Effector CD4-positive, alpha-beta T cell (primary cell): ENCODE results near the gene MYT1.
"Not testable (repeated sequence)": the region's sequence is repeated elsewhere in the genome, so short reads cannot be mapped to it uniquely, and the experiment has no call there.

ENCODE experiments used
- DNase-seq: peaks from one replicate; pipeline ENCODE4 v3.0.0-alpha.2; 2020

Gene MYT1

DNA sequence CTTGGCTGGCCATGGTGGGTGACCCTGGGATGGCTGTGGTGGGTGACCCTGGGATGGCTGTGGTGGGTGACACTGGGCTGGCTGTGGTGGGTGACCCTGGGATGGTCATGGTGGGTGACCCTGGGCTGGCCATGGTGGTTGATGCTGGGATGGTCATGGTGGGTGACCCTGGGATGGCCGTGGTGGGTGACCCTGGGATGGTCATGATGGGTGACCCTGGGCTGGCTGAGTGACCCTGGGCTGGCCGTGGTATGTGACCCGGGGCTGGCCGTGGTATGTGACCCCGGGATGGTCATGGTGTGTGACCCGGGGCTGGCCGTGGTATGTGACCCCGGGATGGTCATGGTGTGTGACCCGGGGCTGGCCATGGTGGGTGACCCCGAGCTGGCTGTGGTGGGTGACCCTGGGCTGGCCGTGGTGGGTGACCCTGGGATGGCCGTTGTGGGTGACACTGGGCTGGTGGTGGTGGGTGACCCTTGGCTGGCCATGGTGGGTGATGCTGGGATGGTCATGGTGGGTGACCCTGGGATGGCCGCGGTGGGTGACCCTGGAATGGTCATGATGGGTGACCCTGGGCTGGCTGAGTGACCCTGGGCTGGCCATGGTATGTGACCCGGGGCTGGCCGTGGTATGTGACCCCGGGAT lies 70.8 kb downstream of the MYT1 start:
- not testable (repeated sequence) for DNase-seq

DNA sequence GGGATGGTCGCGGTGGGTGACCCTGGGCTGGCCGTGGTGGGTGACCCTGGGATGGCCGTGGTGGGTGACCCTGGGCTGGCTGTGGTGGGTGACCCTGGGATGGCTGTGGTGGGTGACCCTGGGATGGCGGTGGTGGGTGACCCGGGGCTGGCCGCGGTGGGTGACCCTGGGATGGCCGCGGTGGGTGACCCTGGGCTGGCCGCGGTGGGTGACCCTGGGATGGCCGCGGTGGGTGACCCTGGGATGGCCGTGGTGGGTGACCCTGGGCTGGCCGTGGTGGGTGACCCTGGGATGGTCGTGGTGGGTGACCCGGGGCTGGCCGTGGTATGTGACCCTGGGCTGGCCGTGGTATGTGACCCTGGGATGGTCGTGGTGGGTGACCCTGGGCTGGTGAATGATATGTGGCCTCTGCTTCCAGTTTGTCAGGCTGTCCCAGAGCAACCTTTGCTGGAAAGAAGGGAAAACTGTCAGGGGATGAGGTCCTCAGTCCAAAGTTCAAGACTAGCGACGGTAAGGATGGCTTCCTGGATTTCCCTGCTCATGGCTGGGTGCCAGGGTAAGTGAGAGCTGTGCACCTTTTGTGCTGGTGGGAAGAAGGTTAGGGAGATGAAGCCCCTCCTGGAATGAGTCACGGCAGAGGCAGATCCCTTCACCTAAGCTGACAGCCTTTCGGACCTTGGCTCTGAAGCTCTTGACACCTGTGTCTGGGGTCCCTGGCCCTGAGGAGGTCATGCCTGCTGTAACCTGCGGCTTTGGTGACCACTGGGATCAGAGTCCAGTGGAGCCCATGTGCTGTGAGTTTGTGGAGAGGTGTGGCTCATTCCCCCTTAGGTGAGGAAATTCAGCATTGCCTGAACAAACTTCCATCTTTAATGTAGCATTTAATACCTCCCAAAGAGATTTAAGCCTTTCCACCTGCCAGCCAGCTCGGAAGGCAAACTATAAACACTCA lies 72.2 kb downstream of the MYT1 start:
- no peak for DNase-seq

- no peak for DNase-seq
Measured at GRCh38 chr20:64237316-64237715, 73.1 kb downstream of the MYT1 start.

DNA sequence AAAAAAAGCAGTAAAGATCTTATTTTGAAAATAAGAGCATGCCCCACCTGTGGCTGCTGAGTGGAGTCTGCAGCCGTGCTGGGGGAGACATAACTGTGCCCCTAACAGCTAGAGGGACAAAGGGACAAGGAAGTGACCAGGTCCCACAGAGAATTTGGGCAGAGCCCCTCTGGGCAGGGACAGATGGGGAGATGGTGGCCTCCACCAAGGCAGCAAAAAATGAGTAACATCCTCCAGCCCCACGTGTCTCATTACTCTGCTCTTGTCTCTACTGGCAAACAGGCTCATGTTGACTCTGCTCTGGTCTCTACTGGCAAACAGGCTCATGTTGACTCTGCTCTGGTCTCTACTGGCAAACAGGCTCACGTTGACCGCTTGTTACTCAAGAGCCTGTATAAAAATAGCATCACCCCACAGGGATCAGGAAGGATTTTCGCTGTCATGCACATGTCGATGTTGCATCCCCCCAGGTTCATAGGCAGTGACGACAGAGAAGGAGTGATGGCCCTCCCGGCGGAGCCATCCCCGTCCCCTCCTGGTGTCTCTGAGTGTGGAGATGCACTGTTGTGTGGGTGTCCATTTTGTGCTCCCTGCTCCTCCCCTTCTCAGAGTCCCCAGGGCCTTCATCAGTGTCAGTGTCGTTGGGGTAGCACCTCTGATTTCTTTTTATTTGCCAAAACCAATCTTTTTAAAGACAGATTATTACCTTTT lies 74.0 kb downstream of the MYT1 start:
- DNase-seq, result no peak

- DNase-seq, result no peak
Measured at GRCh38 chr20:64238851-64239387, 74.7 kb downstream of the MYT1 start.

DNA sequence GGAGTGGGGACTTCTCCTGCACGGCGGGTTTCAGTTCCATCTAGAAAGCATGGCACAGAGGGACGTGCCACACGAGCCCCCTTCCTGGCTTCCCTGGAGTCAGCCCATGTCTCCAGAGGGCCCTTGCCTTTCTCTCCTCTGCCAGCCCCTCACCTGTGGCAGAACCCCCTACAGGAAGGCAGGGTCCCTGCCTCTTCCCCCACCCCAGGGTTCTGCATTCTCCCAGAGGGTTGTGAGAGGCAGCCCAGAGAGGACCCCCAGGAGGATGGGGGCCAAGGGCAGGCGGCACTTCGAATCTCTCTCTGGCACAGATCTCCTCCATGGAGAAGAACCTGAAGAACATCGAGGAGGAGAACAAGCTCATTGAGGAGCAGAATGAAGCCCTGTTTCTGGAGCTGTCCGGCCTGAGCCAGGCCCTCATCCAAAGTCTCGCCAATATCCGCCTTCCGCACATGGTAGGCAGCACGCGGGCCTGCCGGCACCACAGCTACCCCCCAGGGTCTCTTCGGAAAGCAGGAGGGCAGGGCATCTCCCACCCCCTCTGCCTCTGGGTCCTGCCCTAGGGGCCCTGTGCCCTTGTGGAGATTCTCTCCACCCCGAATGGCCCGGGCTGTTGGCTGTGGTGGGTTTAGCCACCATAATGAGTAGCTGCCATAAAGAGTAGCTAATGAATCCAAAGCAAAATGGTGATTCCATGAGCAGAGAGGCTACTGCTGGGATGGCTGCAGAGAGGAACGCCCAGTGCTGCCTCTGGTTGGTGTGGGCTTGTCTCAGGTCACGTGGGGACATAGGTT lies 75.4 kb downstream of the MYT1 start:
- no peak for DNase-seq

GRCh38 chr20:64240243-64241015 lies 76.2 kb downstream of the MYT1 start:
- no peak for DNase-seq

DNA sequence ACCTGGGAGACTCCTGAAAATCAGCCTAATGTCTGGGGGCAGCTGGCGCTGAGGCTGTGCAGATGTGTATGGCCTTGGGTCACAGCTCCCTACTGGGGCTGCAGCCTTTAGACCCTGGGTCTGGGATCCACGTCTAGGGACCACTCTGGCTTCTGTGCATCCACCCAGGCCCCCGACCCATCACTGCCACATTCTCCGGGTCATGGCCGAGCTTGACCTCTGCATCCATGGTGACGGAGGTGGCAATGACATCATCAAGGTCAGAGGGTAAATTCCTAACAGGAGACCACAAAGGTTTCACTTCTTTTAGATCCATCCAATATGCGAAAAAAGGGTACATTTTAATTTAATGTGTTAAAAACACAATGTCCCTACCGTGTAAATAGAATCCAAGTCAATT lies 76.8 kb downstream of the MYT1 start:
- no peak for DNase-seq

DNA sequence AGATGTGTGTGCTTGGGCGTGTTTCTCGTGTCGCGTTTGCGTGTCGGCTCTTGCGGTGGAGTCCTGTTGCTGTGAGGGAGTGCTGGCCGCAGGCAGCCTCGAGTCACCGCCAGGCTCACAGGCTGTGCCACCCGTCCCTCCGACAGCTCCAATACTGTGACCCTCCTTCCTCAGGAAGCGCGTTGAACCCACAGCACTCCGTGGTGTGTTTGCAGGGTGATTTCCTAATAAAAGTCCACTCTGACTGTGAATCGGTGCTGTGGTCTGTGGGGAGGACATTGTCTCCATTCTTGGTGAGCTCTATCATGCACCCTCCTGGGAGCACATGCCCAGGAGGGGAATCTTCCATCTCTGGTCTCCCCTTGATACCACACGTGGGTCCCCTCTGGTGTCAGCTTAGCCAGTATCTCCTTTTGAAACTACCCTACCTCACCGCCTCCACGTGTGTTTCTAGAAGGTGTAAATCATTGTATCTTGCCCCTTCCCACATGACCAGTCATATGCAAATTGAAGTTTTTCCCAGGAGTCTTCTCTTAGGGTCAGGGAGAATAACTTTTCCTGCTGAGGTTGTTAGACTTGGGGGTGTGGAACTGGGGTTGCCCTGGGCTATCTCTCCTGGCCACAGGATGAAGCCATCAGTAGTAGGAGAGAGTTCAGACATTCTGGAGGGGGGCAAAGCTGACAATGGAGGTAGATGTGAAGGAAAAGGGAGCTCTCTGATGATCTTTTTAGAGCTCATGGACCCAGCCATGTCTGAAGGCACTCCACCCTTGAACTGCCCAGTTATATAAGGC lies 77.9 kb downstream of the MYT1 start:
- no peak for DNase-seq

- DNase-seq, result no peak
Measured at GRCh38 chr20:64242797-64243475, 78.7 kb downstream of the MYT1 start.

- DNase-seq, result no peak
Measured at GRCh38 chr20:64244281-64244805, 80.1 kb downstream of the MYT1 start.

DNA sequence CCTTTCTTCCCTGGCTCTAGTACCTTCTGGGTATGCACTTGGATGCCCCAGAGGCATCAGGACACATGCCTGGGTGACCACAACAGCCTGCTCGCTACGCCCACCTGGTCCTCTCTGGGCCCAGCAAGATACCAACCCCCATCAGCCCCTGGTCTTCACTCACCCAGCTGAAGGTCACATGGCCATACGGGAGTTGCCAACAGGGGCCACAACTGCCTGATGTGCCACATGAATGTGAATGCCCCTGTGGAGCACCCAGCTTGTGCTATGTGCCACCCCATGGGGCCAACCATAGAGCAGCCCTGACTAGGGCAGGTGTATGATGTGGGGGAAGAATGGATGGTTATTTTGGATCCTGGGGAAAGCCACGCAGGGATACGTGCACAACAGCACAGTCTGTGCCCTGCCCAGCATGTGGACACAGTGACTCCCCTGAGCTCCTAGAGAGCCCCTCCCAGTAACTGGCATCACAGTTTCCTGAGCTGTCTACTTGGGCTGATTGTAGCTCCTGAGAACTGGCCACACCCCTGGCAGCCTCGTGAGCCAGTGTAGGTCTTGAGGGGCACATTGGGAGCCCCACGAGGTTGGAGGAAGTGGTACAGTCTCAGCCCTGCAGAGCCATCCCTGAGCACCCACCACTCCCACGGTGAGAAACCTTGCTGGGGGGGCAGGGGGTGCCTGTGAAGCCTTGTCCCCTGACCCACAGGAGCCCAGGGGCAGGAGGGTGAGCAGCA lies 80.8 kb downstream of the MYT1 start:
- no peak for DNase-seq

GRCh38 chr20:64245746-64246595 lies 81.7 kb downstream of the MYT1 start:
- DNase-seq, result no peak

DNA sequence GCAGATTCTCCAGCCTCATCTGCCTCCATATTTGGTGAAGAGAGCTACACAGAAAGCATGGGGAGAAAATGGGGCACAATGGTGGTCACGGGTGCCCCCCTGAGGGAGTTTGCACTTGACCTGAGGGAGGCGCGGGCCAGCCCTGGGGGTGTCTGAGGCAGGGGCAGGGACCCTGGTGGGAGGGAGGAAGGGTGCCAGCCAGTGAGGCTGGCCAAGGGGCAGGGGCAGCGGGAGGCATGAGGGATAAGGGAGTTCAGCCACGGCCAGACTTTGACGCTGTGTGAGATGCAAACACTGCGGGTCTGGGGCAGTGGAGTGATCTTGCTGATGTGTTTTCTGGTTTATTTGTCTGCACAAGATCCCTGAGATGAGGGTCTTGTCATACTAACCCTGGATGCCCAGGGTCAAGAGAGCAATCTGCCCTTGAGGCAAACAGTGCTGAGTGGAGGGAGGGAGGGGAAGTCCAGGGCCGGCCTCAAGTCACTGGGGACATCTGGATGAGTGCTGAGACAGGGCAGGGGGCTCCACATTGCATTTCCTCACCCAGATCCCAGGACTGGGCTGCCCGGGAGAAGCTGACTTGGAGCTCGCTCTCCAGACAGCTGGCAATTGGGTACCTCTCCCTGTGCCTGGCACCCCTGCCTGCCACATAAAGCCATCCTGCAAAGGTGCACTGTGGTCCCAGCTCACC lies 82.5 kb downstream of the MYT1 start:
- DNase-seq, result no peak

DNA sequence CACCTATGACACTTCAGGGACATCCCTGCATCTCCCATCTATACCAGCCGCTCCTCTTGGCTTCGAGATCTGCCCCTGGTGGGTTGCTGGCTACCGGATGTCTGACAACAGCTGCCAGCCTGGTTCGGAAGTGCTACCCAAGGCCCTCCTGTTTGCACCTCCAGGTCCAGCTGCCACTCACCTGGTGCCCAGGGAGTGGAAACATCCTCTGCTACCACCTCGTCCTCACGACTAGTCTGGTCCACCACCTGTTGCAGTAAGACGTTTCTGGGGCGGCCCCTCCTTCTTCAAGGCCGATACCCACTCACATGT lies 83.0 kb downstream of the MYT1 start:
- DNase-seq, result no peak

DNA sequence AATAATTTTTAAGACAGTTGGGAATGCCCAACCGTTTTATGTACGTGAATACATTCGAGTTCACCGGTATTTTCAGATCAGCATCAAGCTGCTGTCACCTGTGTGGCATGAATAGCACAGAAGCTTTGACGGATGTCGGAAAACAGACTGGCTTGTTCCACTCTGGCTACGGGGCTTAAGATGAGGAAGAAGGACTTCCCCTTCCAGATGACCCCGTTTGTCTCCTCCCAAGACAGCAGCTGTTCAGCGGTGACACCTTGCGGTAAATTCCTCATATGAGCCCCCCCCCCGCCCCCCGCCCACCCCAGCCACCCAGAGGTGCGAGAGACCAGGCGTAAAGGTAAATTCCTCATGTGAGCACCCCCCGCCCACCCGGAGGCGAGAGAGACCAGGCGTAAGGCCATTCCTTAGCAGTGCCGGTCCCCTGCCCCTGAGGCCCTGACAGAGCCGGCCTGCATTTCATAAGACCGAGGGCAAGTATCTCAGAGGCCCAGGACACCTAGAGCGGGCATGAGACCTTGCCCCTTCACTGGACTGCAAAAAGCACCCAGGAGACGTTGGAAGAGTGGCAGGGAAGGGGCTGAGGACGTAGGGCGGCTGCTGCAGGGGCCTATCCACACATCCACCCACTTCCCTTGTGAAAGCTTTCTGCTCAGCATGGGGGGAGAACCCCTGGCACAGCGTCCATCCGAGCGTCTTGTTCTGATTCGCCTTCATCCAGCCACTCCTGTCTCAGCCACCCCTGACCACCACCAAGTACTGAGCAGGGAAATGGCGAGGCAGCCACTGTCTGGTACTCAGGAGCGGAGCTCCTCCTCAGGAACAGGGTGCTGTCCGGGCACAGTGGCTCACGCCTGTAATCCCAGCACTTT lies 84.0 kb downstream of the MYT1 start:
- DNase-seq, result no peak

DNA sequence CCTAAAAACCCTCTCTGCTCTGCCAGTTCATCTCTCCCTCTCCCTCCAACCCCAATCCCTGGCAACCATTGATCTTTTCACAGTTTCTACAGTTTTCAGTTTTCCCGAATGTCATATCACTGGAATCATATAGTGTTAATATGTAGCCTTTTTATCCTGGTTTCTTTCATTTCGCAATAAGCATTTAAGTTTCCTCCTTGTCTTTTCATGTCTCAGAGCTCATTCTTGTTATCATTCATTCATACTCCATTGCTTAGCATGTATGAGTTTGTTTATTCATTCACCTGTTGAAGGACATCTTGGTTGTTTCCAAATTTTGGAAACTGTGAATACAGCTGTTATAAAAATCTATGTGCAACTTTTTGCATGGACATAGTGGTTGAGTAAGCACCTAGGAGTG lies 85.8 kb downstream of the MYT1 start:
- DNase-seq, result no peak
